Activated naive CD8-positive, alpha-beta T cell treated with anti-CD3 and anti-CD28 coated beads for 36 hours (primary cell): ENCODE data around the gene CIAO2A. TPM values are rescaled to one million over a fixed set of nuclear protein-coding genes. Genes with fewer than 3 reads are reported as not detected.

Experiments
- DNase-seq: peaks from one replicate; pipeline ENCODE4 v3.0.0; 2021
- H3K27ac Mint-ChIP-seq: one replicate; pipeline ENCODE4 v1.8.0; 2022; ENCODE audit warnings: mild to moderate bottlenecking, moderate library complexity, mixed read lengths
- H3K27me3 Mint-ChIP-seq: one replicate; pipeline ENCODE4 v1.8.0; 2022; ENCODE audit warnings: mild to moderate bottlenecking, mixed read lengths
- H3K36me3 Mint-ChIP-seq: one replicate; pipeline ENCODE4 v1.8.0; 2021; ENCODE audit warnings: mild to moderate bottlenecking, mixed read lengths
- H3K4me1 Mint-ChIP-seq: one replicate; pipeline ENCODE4 v1.8.0; 2021; ENCODE audit warnings: mixed read lengths
- H3K4me3 Mint-ChIP-seq: one replicate; pipeline ENCODE4 v1.8.0; 2022; ENCODE audit warnings: mild to moderate bottlenecking, moderate library complexity, mixed read lengths
- H3K9me3 Mint-ChIP-seq: one replicate; pipeline ENCODE4 v1.8.0; 2022; ENCODE audit warnings: mixed read lengths
- total RNA-seq, 2 experiments: library from RNA; stranded (reverse); gene quantifications; one replicate each; pipeline ENCODE4 v1.2.3, GENCODE V29; 2021

Gene CIAO2A, protein sequence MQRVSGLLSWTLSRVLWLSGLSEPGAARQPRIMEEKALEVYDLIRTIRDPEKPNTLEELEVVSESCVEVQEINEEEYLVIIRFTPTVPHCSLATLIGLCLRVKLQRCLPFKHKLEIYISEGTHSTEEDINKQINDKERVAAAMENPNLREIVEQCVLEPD
- 10 to 100 TPM; 95.2 to 99.2 TPM for total RNA-seq

DNA sequence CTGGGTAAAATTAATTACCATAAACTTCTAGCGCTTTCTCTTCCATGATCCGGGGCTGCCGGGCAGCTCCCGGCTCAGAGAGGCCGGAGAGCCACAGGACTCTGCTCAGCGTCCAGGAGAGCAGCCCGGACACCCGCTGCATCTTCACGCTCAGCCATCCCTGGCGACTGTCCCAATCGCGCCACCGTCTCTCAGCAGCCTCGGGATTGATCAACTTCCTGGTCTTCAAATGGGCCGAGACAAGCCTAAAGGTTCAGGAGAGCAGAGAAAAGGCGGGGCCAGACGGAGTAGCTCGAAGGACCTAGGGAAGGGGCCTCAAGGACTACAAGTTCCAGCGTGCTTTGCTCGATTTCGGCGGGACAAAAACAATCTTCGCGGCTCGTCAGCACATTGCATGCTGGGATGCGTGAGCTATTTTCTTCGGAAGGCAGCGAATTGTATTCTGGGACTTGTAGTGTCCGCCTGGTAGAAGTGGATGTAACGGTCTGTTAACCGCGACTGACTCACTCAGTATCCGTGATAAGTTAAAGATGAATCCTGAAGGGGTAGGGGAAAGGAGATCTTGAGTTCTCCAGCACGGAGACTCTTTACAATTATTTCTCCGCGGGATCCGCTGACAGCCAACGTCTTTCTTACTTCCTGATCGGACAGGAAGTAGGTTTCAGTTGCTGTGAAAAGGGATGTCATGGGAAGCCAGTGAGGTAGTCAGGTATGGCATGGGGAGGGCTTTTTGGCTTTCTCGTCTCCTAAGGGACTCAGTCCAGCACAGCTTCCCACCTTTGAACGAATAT is at the start of gene CIAO2A:
Gene CIAO2A (minus strand): TSS at position 212 of the 791 bp plus-strand sequence. CDS start 70 bp downstream, at position 142.
- Mint-ChIP-seq H3K27me3 (no peaks in the 10 kb centered on the region), H3K4me1 (peaks cover 50% of the 10 kb centered on the region), H3K27ac (peak within 1 kb of the TSS; percentile 98), H3K9me3 (no peaks in the 10 kb centered on the region), H3K4me3 (peak within 1 kb of the TSS; percentile 99), H3K36me3 (peaks cover 21% of the 10 kb centered on the region)
- peak; percentile 92 for DNase-seq

DNA sequence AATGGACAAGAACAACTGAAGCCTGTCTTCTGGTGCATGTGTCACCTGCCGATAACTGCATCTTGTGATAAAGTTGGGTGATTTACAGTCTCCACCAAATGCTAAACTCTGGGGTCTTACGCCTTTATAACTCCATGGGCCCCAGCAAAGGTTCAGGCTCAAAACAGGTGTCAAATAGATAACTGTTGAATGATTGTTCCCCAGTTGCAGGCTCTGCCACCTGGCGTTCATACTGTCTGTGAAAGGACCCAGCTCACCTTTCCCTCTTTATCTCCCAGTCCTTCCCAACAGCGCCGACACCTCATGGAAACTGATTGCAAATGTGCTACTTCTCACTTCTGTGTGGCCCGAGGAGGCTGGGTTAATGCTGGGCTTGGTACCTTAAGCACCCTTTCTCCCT is 49.6 kb upstream of the CIAO2A start:
- H3K27ac Mint-ChIP-seq = no peak overlapping the region
- H3K36me3 Mint-ChIP-seq = peaks cover 2% of the 10 kb centered on the region
- no peaks in the 10 kb centered on the region for H3K4me1 Mint-ChIP-seq
- no peak overlapping the region for H3K4me3 Mint-ChIP-seq
- no peaks in the 10 kb centered on the region for H3K9me3 Mint-ChIP-seq
- no peak for DNase-seq
- no peaks in the 10 kb centered on the region for H3K27me3 Mint-ChIP-seq

DNA sequence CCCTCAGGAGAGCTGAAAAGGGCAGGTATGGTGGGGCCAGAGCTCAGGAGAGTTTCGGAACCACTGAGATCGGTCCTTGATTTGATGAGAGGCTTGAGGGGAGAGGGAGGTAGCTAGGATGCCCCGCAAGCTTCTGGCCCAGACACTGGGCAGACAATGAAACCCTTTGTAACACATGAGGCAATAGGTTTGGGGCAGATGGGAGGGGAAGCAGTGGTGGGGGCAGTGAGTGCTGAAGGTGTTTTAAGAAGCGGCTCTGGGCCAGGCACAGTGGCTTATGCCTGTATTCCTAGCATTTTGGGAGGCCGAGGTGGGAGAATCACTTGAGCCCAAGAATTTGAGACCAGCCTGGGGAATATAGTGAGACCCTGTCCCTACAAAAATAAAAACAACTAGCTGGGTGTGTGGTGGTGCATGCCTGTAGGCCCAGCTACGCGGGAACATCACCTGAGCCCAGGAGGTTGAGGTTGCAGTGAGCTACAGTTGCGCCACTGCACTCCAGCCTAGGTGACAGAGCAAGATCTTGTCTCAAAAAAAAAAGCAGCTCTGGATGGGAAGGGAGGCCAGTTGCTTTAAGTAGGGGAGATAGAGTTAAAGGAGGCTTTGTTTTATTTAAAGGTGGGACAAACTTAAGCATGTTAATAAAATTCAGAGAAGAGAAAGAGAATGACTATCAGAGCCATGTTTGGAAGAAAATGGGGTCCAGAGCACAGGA is 48.3 kb upstream of the CIAO2A start:
- no peak overlapping the region for H3K4me3 Mint-ChIP-seq
- peak overlapping the region; percentile 2 for H3K27ac Mint-ChIP-seq
- H3K27me3 Mint-ChIP-seq = no peaks in the 10 kb centered on the region
- no peaks in the 10 kb centered on the region for H3K9me3 Mint-ChIP-seq
- DNase-seq = no peak
- no peaks in the 10 kb centered on the region for H3K4me1 Mint-ChIP-seq
- H3K36me3 Mint-ChIP-seq = peaks cover 2% of the 10 kb centered on the region

DNA sequence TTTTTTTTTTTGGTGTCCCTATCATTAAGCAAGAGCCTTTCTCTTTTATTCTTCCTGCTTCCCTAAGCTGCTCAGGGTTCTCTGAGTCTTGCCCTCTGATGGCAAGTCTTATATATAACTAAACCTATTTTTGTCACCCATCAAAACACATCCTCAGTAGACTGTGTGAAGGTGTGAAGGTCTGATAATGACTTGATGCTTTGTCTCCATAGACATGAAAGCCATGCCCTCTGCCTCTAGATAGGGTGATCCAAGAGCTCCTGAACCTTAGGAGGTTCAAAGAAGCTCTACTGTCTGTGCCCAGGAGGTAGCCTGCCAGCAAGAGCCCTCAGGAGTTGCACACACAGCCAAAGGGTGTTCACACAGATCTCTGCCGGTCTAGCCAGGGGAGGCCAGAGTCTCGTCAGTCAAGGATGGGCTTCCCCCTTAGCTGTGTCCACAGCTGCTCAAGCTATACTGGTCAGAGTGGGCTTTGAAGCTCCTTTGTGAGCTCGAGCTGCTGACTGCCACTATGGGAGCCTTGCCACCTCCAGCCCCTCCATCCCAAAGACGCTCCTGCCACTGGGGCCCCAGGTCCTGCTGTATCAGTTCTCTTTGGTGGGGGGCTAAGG is 44.8 kb upstream of the CIAO2A start:
- Mint-ChIP-seq H3K9me3 (no peaks in the 10 kb centered on the region), H3K4me3 (no peak overlapping the region), H3K27ac (no peak overlapping the region), H3K36me3 (peaks cover 8% of the 10 kb centered on the region), H3K27me3 (no peaks in the 10 kb centered on the region), H3K4me1 (no peaks in the 10 kb centered on the region)
- DNase-seq = no peak

DNA sequence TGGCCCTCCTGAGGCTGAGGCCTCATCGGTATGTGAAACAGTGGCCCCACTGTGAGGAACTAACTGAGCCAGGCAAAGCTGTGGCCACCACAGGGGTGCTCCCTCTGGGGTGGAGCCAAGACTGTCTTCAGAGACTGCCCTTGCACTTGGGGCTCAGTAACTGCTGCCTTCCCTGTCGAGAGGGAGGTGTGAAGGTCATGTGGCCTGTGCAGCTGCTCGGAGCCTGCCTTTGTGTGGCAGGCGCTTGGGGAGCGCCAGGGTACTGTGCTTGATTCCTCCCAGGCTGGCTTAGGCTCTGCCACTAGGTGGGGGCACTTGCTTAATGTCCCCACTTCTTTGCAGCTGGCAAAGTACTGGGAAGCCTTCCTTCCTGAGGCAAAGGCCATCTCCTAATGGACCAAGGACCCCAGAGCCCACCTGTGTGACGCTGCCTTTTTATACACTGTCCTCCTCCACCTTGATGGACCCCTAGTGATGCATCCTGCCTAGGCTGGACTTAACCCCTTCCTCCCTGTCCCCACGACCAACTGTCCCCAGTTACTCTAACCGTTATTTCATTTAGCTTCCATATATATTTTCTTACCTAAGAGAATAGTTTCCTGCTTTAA is 43.7 kb upstream of the CIAO2A start:
- no peaks in the 10 kb centered on the region for H3K4me1 Mint-ChIP-seq

DNA sequence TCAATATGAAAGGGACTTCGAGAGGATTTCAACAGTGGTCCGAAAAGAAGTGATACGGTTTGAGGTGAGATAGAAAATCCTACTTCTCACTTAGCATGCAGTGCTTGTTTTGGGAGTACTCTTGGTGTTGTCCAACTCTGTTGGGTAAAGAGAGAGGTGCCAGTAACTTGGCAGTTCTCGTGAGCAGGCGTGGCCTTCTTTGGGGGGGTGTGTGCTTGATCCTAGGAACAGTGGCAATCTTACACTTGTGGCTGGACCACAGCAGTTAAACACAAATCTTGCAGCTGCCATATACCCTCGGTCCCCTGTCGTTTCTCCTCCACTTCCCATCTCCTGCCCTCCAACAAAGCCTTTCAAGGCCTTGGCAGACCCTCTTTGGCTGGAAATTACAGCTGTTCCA is 42.7 kb upstream of the CIAO2A start:
- H3K9me3 Mint-ChIP-seq = no peaks in the 10 kb centered on the region
- H3K4me3 Mint-ChIP-seq = no peak overlapping the region
- no peaks in the 10 kb centered on the region for H3K4me1 Mint-ChIP-seq
- H3K27me3 Mint-ChIP-seq = no peaks in the 10 kb centered on the region
- H3K27ac Mint-ChIP-seq = no peak overlapping the region
- no peak for DNase-seq
- peaks cover 15% of the 10 kb centered on the region for H3K36me3 Mint-ChIP-seq

More for the DNA sequence above, 43.7 kb upstream of the CIAO2A start:
- Mint-ChIP-seq H3K4me3 (no peak overlapping the region), H3K9me3 (no peaks in the 10 kb centered on the region), H3K36me3 (peaks cover 12% of the 10 kb centered on the region), H3K27me3 (no peaks in the 10 kb centered on the region), H3K27ac (no peak overlapping the region)
- DNase-seq = no peak

DNA sequence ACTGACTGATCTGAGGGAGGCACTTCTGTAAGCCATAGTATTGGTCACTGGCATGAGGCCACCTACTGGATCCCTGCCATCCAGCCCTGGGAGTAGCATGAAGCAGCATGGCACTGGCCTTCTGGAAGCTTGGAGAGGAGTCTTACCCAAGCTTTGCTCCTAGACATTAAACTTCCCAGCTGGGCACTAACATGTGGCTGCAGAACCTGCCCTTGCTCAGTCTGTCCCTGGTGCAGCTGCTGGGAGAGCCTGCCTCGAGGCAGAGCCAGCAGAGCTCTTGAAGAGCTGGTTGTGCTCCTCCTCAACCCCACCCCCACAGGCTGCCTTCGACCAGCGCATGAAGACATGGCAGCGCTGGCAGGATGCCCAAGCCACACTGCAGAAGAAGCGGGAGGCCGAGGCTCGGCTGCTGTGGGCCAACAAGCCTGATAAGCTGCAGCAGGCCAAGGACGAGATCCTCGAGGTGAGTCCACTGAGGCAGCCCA is 40.7 kb upstream of the CIAO2A start:
- no peak overlapping the region for H3K27ac Mint-ChIP-seq
- DNase-seq = no peak
- H3K4me3 Mint-ChIP-seq = no peak overlapping the region
- H3K9me3 Mint-ChIP-seq = no peaks in the 10 kb centered on the region
- peaks cover 12% of the 10 kb centered on the region for H3K36me3 Mint-ChIP-seq
- H3K4me1 Mint-ChIP-seq = no peaks in the 10 kb centered on the region
- H3K27me3 Mint-ChIP-seq = no peaks in the 10 kb centered on the region

DNA sequence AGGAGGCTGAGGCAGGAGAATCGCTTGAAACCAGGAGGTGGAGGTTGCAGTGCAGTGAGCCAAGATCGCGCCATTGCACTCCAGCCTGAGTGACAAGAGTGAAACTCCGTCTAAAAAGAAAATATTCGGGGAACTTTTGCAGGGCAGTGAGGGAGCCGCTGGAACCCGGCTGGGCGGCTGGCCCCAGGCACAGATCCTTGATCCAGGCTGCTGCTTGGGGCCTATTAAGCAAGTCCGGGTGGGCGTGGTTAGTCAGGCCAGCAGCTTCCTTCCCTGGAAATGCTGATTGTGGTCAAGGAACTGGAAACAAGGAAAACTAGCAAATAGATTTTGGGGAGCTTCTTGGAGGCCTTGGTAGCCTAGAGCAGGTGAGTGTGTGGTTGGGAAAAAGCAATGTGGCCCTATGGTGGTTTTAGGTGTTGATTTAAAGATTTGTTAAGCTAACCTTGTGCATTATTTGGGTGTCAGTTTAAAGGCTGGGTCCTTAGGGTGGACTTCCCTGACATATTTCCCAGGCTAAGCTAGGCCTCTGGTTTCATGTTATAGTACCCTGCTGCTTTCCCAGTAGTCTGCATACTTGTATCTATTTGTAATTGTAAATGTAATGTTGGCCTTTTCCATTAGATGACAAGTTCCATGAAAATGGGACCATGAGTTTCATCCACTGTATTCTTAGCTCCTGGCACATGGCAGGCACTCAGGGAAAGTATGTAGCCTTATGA is 40.1 kb upstream of the CIAO2A start:
- no peaks in the 10 kb centered on the region for H3K27me3 Mint-ChIP-seq
- H3K4me3 Mint-ChIP-seq = no peak overlapping the region
- H3K27ac Mint-ChIP-seq = no peak overlapping the region
- H3K4me1 Mint-ChIP-seq = no peaks in the 10 kb centered on the region
- H3K36me3 Mint-ChIP-seq = peaks cover 12% of the 10 kb centered on the region
- no peak for DNase-seq
- no peaks in the 10 kb centered on the region for H3K9me3 Mint-ChIP-seq

DNA sequence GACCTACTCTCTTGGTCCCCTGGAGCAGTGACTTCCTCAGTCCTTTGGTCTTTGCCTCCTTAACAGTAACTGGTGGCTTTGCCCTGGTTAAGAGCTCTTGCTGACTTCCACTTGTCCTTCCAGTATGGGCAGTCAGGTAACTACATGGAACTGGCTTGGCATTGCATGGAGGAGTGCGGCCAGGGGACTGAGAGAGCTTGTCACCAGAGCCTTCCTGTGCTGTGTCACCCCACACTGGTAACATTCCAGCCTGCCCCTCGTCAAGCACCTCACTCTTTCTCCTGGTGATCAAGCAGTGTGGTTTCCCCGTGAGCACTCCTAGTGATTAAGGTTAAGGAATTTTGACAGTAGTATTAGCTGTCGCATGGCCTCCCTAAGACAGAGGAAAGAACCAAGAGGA is 38.6 kb upstream of the CIAO2A start:
- DNase-seq = no peak
- Mint-ChIP-seq H3K36me3 (peaks cover 19% of the 10 kb centered on the region), H3K27ac (no peak overlapping the region), H3K4me1 (no peaks in the 10 kb centered on the region), H3K27me3 (no peaks in the 10 kb centered on the region), H3K9me3 (no peaks in the 10 kb centered on the region), H3K4me3 (no peak overlapping the region)

DNA sequence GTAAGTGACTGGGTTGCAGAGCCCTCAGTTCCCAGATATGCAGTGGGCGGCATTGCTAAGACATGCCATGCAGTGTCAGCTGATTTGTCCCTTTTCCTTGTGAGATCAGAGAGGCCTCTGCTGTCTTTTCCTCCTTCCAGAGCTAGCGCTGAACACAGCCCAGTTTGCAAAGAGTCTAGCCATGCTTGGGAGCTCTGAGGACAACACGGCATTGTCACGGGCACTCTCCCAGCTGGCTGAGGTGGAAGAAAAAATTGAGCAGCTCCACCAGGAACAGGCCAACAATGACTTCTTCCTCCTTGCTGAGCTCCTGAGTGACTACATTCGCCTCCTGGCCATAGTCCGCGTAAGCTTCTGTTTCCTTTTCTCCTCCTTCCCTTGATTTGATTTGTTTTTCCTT is 37.9 kb upstream of the CIAO2A start:
- no peaks in the 10 kb centered on the region for H3K27me3 Mint-ChIP-seq
- H3K27ac Mint-ChIP-seq = no peak overlapping the region
- H3K4me3 Mint-ChIP-seq = no peak overlapping the region
- peaks cover 16% of the 10 kb centered on the region for H3K36me3 Mint-ChIP-seq
- H3K4me1 Mint-ChIP-seq = no peaks in the 10 kb centered on the region
- no peaks in the 10 kb centered on the region for H3K9me3 Mint-ChIP-seq
- DNase-seq = no peak

DNA sequence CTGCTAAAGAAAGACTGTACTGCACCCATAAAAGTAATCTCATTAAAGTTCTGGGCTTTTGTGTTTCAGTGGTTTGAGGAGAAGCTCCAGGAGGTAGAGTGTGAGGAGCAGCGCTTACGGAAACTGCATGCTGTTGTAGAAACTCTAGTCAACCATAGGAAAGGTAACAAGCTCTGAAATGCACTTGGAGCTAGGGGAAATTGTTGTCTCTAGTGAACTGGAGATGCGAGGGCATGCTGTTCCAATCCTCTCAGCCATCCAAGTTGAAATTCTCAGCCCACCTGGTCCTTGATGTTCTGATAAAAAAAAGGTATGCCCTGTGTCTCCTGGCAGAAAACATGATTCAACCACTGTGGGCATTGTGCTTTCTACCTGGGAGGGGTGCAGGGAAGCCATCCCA is 36.5 kb upstream of the CIAO2A start:
- peaks cover 14% of the 10 kb centered on the region for H3K36me3 Mint-ChIP-seq
- H3K27me3 Mint-ChIP-seq = no peaks in the 10 kb centered on the region
- no peak overlapping the region for H3K4me3 Mint-ChIP-seq
- no peak for DNase-seq
- H3K27ac Mint-ChIP-seq = no peak overlapping the region
- no peaks in the 10 kb centered on the region for H3K4me1 Mint-ChIP-seq
- H3K9me3 Mint-ChIP-seq = no peaks in the 10 kb centered on the region

DNA sequence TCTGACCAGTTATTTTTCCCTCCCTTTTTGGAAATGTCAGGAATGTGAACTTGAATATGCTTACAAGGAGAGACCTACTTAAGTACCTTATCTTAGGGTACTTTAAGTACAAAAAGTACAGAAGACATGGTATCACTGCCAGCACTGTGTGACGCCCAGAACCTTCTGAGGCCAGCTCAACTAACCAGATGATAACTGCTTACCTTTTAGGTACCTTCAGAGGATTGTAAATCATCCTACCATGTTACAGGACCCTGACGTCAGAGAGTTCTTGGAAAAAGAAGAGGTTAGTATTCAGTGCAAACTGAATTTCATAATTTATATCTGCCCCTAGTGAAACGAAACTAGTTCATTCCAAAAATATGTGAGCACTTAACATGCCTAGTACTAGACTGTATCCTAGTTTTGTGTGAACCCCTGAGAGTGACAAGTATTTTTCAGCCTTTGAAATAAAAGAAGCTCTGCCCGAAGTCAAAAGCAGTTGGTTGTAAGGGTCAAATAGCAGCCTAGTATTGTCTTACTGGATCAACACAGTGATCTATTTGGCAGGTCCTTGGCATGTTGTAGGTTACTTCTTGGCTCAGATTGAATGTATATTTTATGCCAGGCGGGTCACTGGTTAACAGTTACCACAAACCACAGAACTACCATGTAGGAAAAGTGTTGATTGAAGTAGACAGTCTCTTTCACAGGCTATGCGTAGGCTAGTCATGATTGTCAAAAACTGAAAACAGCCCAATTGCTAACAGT is 34.1 kb upstream of the CIAO2A start:
- Mint-ChIP-seq H3K27ac (no peak overlapping the region), H3K36me3 (peaks cover 12% of the 10 kb centered on the region), H3K4me3 (no peak overlapping the region)

DNA sequence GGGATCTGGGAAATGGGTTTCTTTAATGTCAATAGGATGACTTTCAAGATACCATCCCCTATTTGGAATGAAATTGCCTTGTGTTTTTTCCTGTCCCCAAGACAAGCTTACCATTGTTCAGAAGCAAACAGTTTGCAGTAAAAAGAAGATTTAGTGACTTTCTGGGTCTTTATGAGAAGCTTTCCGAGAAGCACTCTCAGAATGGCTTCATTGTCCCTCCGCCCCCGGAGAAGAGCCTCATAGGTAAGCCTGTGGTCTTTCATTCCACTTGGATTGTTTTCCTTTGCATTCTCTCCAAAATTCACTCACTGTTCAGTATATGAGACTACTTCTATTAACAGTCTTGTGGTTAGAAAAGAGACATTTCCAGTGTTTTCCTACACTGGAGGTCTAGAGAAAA is 32.3 kb upstream of the CIAO2A start:
- Mint-ChIP-seq H3K36me3 (peaks cover 9% of the 10 kb centered on the region), H3K27me3 (no peaks in the 10 kb centered on the region), H3K4me1 (no peaks in the 10 kb centered on the region), H3K4me3 (no peak overlapping the region), H3K27ac (no peak overlapping the region), H3K9me3 (no peaks in the 10 kb centered on the region)
- DNase-seq = no peak

More for the DNA sequence above, 34.1 kb upstream of the CIAO2A start:
- Mint-ChIP-seq H3K9me3 (no peaks in the 10 kb centered on the region), H3K4me1 (no peaks in the 10 kb centered on the region), H3K27me3 (no peaks in the 10 kb centered on the region)
- DNase-seq = no peak

DNA sequence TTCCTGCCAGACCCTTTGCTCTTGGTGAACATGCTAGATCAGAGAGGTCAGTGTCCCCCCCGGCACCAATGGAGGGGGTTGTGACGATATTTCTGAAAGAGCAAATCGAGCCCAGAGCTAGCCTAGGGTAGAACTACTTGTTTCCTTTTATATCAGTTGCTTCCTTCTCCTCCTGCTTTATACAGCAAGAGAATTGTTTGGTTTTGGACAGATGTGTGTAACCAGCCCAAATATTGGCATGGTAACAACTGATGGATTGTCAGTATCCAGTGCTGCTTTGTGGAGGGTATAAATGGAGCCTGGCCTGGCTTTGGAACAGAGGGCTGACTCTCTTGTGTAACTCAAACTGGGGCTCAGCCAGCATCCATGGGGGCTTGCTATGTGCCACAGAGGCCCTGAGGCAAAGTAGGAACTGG is 29.3 kb upstream of the CIAO2A start:
- Mint-ChIP-seq H3K4me1 (no peaks in the 10 kb centered on the region), H3K9me3 (no peaks in the 10 kb centered on the region), H3K27me3 (no peaks in the 10 kb centered on the region), H3K27ac (no peak overlapping the region), H3K36me3 (peaks cover 21% of the 10 kb centered on the region), H3K4me3 (no peak overlapping the region)
- DNase-seq = no peak
